ENCODE results near the gene RNF103.

- TF ChIP-seq, protein P1, sequence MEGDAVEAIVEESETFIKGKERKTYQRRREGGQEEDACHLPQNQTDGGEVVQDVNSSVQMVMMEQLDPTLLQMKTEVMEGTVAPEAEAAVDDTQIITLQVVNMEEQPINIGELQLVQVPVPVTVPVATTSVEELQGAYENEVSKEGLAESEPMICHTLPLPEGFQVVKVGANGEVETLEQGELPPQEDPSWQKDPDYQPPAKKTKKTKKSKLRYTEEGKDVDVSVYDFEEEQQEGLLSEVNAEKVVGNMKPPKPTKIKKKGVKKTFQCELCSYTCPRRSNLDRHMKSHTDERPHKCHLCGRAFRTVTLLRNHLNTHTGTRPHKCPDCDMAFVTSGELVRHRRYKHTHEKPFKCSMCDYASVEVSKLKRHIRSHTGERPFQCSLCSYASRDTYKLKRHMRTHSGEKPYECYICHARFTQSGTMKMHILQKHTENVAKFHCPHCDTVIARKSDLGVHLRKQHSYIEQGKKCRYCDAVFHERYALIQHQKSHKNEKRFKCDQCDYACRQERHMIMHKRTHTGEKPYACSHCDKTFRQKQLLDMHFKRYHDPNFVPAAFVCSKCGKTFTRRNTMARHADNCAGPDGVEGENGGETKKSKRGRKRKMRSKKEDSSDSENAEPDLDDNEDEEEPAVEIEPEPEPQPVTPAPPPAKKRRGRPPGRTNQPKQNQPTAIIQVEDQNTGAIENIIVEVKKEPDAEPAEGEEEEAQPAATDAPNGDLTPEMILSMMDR (IDR thresholded peaks at IDR 0.05) = no peak
- TF ChIP-seq POLR2A (IDR thresholded peaks at IDR 0.05) = no peak
Measured at GRCh38 chr2:86621280-86621943, 2.3 kb downstream of the RNF103 start.

All from body of pancreas (tissue), 4 donors.